Trophoblast cell (in vitro differentiated cells and primary cell): ENCODE results near the gene GINS3.

ENCODE experiments used
- DNase-seq, 2 donors: peaks; one replicate each; pipeline ENCODE4 v3.0.0-alpha.2; 2016
- H2AFZ ChIP-seq: 2 replicates; pipeline ENCODE4 v1.6.1; 2013; ENCODE audit warnings: low read length, moderate library complexity, mild to moderate bottlenecking; ENCODE audit not compliant: insufficient read depth, poor library complexity
- H2AK5ac ChIP-seq: 2 replicates; pipeline ENCODE4 v1.6.1; 2013; ENCODE audit warnings: mild to moderate bottlenecking, low read length
- H2BK120ac ChIP-seq: 2 replicates; pipeline ENCODE4 v1.6.1; 2013; ENCODE audit warnings: low read length, mild to moderate bottlenecking, moderate library complexity; ENCODE audit not compliant: insufficient read depth, poor library complexity
- H2BK12ac ChIP-seq: 2 replicates; pipeline ENCODE4 v1.6.1; 2013; ENCODE audit warnings: mild to moderate bottlenecking, low read length, moderate library complexity
- H2BK5ac ChIP-seq: 2 replicates; pipeline ENCODE4 v1.6.1; 2013; ENCODE audit warnings: low read length, low read depth, moderate library complexity, mild to moderate bottlenecking; ENCODE audit not compliant: poor library complexity
- H3K14ac ChIP-seq: 2 replicates; pipeline ENCODE4 v1.6.1; 2013; ENCODE audit warnings: mild to moderate bottlenecking, low read length
- H3K18ac ChIP-seq: 2 replicates; pipeline ENCODE4 v1.6.1; 2013; ENCODE audit warnings: mild to moderate bottlenecking, low read length
- H3K23ac ChIP-seq: 2 replicates; pipeline ENCODE4 v1.6.1; 2013; ENCODE audit warnings: low read length
- H3K27ac ChIP-seq: 2 replicates; pipeline ENCODE4 v1.5.1; 2013; ENCODE audit warnings: low read depth, mild to moderate bottlenecking, inconsistent platforms, low read length, moderate library complexity
- H3K27me3 ChIP-seq: 2 replicates; pipeline ENCODE4 v1.6.1; 2013; ENCODE audit warnings: inconsistent platforms, mild to moderate bottlenecking, low read length, moderate library complexity; ENCODE audit not compliant: insufficient read depth
- H3K36me3 ChIP-seq, 2 experiments: 1 replicate in 1 of 2; 2 replicates in 1 of 2; pipeline ENCODE4 v1.6.1; 2013; ENCODE audit warnings: low read length in 2 of 2, mild to moderate bottlenecking in 2 of 2, moderate library complexity in 1 of 2; ENCODE audit not compliant: insufficient read depth in 2 of 2, control insufficient read depth in 1 of 2
- H3K4ac ChIP-seq: 2 replicates; pipeline ENCODE4 v1.6.1; 2013; ENCODE audit warnings: low read depth, mild to moderate bottlenecking, low read length, moderate library complexity
- H3K4me1 ChIP-seq, 2 experiments: 1 replicate in 1 of 2; 2 replicates in 1 of 2; pipeline ENCODE4 v1.6.1; 2013; ENCODE audit warnings: low read length in 2 of 2, mild to moderate bottlenecking in 2 of 2, moderate library complexity in 1 of 2; ENCODE audit not compliant: insufficient read depth in 2 of 2, control insufficient read depth in 1 of 2
- H3K4me2 ChIP-seq: 2 replicates; pipeline ENCODE4 v1.6.1; 2013; ENCODE audit warnings: inconsistent platforms, mild to moderate bottlenecking, low read length, moderate library complexity
- H3K4me3 ChIP-seq: 2 replicates; pipeline ENCODE4 v1.5.1; 2013; ENCODE audit warnings: mild to moderate bottlenecking, low read depth, low read length, inconsistent platforms
- H3K79me1 ChIP-seq: one replicate; pipeline ENCODE4 v1.6.1; 2013; ENCODE audit warnings: low read length
- H3K79me2 ChIP-seq: 2 replicates; pipeline ENCODE4 v1.6.1; 2013; ENCODE audit warnings: low read length, mild to moderate bottlenecking; ENCODE audit not compliant: control insufficient read depth, insufficient read depth, poor library complexity
- H3K9ac ChIP-seq: 2 replicates; pipeline ENCODE4 v1.6.1; 2013; ENCODE audit warnings: mild to moderate bottlenecking, low read length
- H3K9me3 ChIP-seq: 2 replicates; pipeline ENCODE4 v1.6.1; 2013; ENCODE audit warnings: low read depth, mild to moderate bottlenecking, control low read depth, inconsistent platforms, low read length; ENCODE audit not compliant: insufficient read depth
- H4K12ac ChIP-seq: 2 replicates; pipeline ENCODE4 v1.6.1; 2013; ENCODE audit warnings: low read depth, mild to moderate bottlenecking, low read length, moderate library complexity
- H4K8ac ChIP-seq: 2 replicates; pipeline ENCODE4 v1.6.1; 2013; ENCODE audit warnings: low read depth, mild to moderate bottlenecking, low read length, moderate library complexity
- H4K91ac ChIP-seq: one replicate; pipeline ENCODE4 v1.6.1; 2013; ENCODE audit warnings: low read depth, mild to moderate bottlenecking, low read length, moderate library complexity
- WGBS: extraction: QIAGEN DNeasy Blood & Tissue Kit; methylation state at CpG from one replicate; pipeline ENCODE4 v1.1.7; 2013; ENCODE audit warnings: missing lambda C conversion rate; ENCODE audit not compliant: insufficient read length, insufficient coverage; ENCODE audit errors: extremely low coverage; 5-methylcytosine and 5-hydroxymethylcytosine counted together

Gene GINS3

DNA sequence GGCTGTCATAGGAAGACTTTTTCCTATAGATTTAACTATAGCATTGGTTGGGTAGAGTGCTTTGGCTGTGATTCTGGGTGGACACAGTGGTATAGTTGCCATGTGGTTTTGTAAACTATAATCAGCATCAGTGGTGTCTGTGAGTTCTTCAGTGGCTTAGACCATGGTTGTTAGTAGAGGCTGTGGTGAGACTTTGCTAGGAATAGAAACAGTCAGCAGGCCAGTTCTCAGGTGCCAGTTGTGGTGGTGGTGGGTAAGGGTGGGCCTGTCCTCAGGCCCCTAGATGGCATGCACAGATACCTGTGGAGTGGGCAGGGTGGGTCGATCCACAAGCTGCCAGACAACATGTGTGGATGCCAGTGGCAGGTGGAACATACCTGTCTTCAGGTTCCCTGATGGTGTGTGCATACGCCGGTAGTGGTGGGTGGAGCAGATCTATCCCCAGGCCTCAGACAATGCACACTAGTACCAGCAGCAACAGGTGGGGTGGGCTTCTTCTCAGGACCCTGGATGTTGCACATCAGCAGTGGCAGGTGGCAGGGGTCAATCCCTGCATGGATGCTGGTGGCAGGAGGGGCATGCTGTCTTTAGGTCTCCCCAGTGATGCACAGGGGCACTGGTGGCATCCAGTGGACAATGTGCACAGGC lies 28.4 kb upstream of the GINS3 start:
- no CpG with 5 or more reads among the region's 3 CpGs for WGBS
- Histone ChIP-seq H3K9ac (no peak overlapping the region), H4K12ac (no peak overlapping the region), H3K9me3 (peaks cover 7% of the 10 kb centered on the region), H3K4me1 (no peaks in the 10 kb centered on the region), H3K18ac (no peak overlapping the region), H2AK5ac (no peak overlapping the region), H3K4ac (no peak overlapping the region), H3K4me3 (no peak overlapping the region), H2BK12ac (no peak overlapping the region), H2AFZ (no peak overlapping the region), H3K27me3 (no peaks in the 10 kb centered on the region), H2BK120ac (no peak overlapping the region), H3K4me2 (no peak overlapping the region), H2BK5ac (no peak overlapping the region), H4K8ac (no peak overlapping the region), H3K14ac (no peak overlapping the region), H4K91ac (no peak overlapping the region), H3K36me3 (no peaks in the 10 kb centered on the region), H3K79me1 (no peaks in the 10 kb centered on the region), H3K27ac (no peak overlapping the region), H3K79me2 (no peaks in the 10 kb centered on the region), H3K23ac (no peak overlapping the region)
- no peak for DNase-seq

- Histone ChIP-seq H3K36me3 (no peaks in the 10 kb centered on the region), H2BK12ac (no peak overlapping the region), H3K27ac (no peak overlapping the region), H3K4ac (no peak overlapping the region), H2AK5ac (no peak overlapping the region), H3K9me3 (peaks cover 7% of the 10 kb centered on the region), H3K27me3 (no peaks in the 10 kb centered on the region), H2AFZ (no peak overlapping the region), H3K79me2 (no peaks in the 10 kb centered on the region), H3K4me2 (no peak overlapping the region), H4K8ac (no peak overlapping the region), H3K4me3 (no peak overlapping the region), H2BK120ac (no peak overlapping the region), H3K4me1 (no peaks in the 10 kb centered on the region), H3K9ac (no peak overlapping the region), H3K18ac (no peak overlapping the region), H4K91ac (no peak overlapping the region), H3K23ac (no peak overlapping the region), H4K12ac (no peak overlapping the region), H3K79me1 (no peaks in the 10 kb centered on the region), H2BK5ac (no peak overlapping the region), H3K14ac (no peak overlapping the region)
- no peak for DNase-seq
- no CpG with 5 or more reads among the region's 2 CpGs for WGBS
Measured at GRCh38 chr16:58365623-58366022, 26.6 kb upstream of the GINS3 start.

- Histone ChIP-seq H3K18ac (no peak overlapping the region), H4K8ac (no peak overlapping the region), H3K36me3 (no peaks in the 10 kb centered on the region), H3K14ac (no peak overlapping the region), H3K79me1 (no peaks in the 10 kb centered on the region), H2AK5ac (no peak overlapping the region), H3K27me3 (no peaks in the 10 kb centered on the region), H2BK12ac (no peak overlapping the region), H2BK120ac (no peak overlapping the region), H4K91ac (no peak overlapping the region), H3K9me3 (peaks cover 3% of the 10 kb centered on the region), H2AFZ (no peak overlapping the region), H3K4ac (no peak overlapping the region), H3K4me2 (no peak overlapping the region), H3K27ac (no peak overlapping the region), H4K12ac (no peak overlapping the region), H2BK5ac (no peak overlapping the region), H3K9ac (no peak overlapping the region), H3K23ac (no peak overlapping the region), H3K79me2 (no peaks in the 10 kb centered on the region), H3K4me3 (no peak overlapping the region), H3K4me1 (no peaks in the 10 kb centered on the region)
- no CpG with 5 or more reads among the region's 5 CpGs for WGBS
- peak in 1 of 2 donors; percentile 10 for DNase-seq
Measured at GRCh38 chr16:58366247-58367031, 25.8 kb upstream of the GINS3 start.

GRCh38 chr16:58367252-58367651 lies 25.0 kb upstream of the GINS3 start:
- no peaks in the 10 kb centered on the region for H3K79me1 ChIP-seq
- no peak overlapping the region for H2AK5ac ChIP-seq
- no peaks in the 10 kb centered on the region for H3K4me1 ChIP-seq
- no peak overlapping the region for H4K8ac ChIP-seq
- no peak overlapping the region for H3K23ac ChIP-seq
- H2BK12ac ChIP-seq, result no peak overlapping the region
- H3K36me3 ChIP-seq, result no peaks in the 10 kb centered on the region
- no peak overlapping the region for H3K4ac ChIP-seq
- H4K91ac ChIP-seq, result no peak overlapping the region
- H3K4me3 ChIP-seq, result no peak overlapping the region
- H4K12ac ChIP-seq, result no peak overlapping the region
- no peaks in the 10 kb centered on the region for H3K27me3 ChIP-seq
- no peak overlapping the region for H2AFZ ChIP-seq
- no peak overlapping the region for H3K9ac ChIP-seq
- H3K79me2 ChIP-seq, result no peaks in the 10 kb centered on the region
- H2BK120ac ChIP-seq, result no peak overlapping the region
- DNase-seq, result no peak
- no peak overlapping the region for H2BK5ac ChIP-seq
- no CpG with 5 or more reads among the region's 2 CpGs for WGBS
- H3K18ac ChIP-seq, result no peak overlapping the region
- peaks cover 2% of the 10 kb centered on the region for H3K9me3 ChIP-seq
- H3K27ac ChIP-seq, result no peak overlapping the region
- H3K14ac ChIP-seq, result no peak overlapping the region
- no peak overlapping the region for H3K4me2 ChIP-seq
